HuH-7.5 (cell line): ENCODE measurements around the gene SRC.

ENCODE experiments used
- DNase-seq: peaks from one replicate; pipeline ENCODE4 v3.0.0; 2011; ENCODE audit warnings: low spot score

Gene SRC

GRCh38 chr20:37315021-37315451 lies 30.9 kb upstream of the SRC start:
- DNase-seq = no peak

DNA sequence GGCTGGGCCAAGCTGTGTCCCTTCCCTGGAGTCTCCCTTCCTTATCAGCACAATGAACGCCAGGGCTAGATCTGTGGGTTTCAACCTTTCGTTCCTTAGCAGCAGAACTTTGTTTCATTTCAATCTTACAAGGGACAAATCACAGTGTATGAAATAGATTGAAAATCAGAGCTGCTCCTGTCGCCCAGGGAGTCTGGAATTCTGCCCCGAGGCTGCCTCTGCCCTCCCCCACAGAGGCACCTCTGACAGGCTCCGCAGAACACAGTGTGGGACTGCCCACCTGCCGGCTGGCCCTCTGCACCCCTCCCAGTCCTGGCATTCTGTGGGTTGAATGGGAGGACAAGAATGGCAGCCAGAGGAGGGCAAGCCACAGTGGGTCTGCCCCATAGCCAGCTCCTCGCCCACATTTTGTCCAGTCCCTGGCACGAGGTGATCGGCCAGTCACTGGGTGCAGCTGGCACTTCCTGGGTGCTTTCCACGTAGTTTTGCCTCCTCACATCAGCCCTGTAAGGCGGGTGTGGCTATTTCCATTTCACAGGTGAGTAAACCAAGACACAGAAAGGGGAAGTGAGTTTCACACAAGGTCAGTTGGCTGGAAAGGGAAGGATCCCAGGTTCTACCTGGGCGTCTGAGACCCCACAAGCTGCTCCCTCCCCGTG lies 30.4 kb upstream of the SRC start:
- no peak for DNase-seq

- no peak for DNase-seq
These were observed 29.7 kb upstream of the SRC start for GRCh38 chr20:37316116-37316774.

- no peak for DNase-seq
These were observed 29.2 kb upstream of the SRC start for GRCh38 chr20:37316775-37317170.

GRCh38 chr20:37317316-37317715 lies 28.6 kb upstream of the SRC start:
- no peak for DNase-seq

DNA sequence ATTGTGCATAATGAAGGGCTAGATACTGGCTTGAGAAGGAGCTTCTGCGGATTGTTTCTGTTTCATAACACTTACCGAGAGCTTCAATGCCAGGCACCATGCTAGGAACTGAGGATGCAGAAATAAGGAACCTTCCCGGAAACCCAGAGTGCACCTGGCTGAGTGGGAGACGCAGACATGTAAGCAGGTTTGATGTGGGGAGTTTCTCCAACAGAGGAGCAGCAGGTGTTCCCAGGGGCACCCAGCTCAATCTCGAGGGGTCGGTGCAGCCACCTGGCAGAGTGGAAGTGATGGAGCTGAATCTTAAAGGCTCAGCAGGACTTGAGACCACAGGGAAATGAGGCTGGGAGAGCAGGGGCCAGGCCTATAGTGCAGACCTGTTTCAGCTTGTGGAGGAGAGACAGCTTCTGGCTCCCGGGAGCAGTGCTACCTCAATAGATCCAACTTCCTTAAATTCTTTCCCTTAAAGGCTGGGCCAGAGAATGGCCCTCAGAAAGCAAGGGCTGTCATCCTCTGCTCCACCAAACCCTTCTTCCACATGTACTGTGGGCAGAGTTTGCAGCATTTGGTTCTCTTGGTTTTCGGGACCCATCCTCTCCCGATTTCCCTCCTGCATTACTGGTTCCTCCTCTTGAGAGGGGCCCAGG lies 27.8 kb upstream of the SRC start:
- DNase-seq = no peak

DNA sequence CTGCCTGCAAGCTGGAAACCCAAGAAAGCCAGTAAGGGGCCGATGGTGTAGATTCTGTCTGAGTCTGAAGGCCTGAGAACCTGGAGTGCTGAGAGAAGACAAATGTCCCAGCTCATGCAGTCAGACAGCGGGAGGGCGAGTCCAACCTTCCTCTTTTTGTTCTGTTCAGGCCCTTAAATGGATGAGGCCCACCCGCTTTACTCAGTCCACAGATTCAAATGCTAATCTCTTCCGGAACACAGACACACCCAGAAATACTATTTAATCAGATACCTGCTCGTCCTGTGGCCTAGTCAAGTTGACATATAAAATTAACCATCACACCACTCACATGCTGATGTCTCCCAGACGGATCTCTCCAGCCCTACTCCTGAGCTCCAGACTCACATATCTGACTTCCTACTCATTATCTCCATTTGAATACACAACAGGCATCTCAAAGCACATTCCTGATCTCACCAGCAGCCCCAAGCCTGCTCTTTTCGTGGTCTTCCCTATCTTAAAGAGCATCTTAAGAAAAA lies 26.7 kb upstream of the SRC start:
- DNase-seq = no peak

- no peak for DNase-seq
These were observed 22.0 kb upstream of the SRC start for GRCh38 chr20:37323985-37324384.

- DNase-seq = no peak
These were observed 20.7 kb upstream of the SRC start for GRCh38 chr20:37325206-37325605.

GRCh38 chr20:37326666-37327065 lies 19.3 kb upstream of the SRC start:
- no peak for DNase-seq

GRCh38 chr20:37327748-37328147 lies 18.2 kb upstream of the SRC start:
- no peak for DNase-seq

- DNase-seq = no peak
These were observed 17.6 kb upstream of the SRC start for GRCh38 chr20:37328149-37328945.

GRCh38 chr20:37329481-37330165 lies 16.3 kb upstream of the SRC start:
- DNase-seq = no peak

DNA sequence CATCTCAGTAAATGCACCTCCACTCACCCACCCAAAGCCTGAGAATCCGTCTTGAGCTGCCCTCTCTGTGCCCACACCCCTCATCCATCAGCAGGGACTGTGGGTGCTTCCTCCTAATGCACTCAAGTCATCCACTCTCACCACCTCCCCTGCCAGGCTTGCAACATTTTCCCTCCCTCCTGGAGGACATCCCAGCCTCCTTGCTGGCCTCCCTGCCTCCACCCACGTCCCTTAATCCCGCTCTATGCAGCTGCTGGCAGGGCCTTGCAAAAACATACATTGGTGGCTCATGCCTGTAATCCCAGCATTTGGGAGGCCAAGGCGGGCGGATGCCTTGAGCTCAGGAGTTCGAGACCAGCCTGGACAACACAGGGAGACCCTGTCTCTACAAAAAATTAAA lies 15.6 kb upstream of the SRC start:
- no peak for DNase-seq

- no peak for DNase-seq
These were observed 14.7 kb upstream of the SRC start for GRCh38 chr20:37331060-37331857.

DNA sequence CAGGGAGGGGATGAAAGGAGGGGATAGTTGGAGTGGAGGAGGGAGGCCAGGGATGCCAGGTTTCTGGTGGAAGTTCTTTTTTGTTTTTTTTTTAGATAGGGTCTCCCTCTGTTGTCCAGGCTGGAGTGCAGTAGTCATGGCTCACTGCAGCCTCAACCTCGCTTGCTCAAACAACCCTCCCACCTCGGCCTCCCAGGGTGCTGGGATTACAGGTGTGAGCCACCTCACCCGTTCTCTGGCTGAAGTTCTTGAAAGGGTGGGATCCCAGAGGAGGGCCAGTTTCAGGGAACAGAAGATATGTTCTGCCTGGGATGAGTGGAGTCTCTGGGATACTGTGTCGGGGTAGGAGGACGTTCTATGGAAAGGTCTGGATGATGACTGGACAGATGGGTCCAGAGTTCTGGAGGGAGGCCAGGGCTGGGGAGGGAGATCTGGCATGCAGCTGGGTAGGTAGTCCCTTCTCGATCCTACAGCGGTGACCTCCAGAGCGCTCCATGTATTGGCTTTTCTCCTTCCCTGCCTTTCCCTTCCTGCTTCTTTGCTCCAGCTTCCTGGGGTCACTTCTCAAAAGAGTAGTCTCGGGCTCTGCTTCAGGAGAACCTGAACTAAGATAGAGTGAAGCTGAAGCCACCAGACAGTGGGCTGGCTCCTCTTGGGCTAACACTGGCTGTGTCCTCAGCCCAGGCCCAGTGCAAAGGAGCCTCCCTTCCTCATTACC lies 12.7 kb upstream of the SRC start:
- no peak for DNase-seq

DNA sequence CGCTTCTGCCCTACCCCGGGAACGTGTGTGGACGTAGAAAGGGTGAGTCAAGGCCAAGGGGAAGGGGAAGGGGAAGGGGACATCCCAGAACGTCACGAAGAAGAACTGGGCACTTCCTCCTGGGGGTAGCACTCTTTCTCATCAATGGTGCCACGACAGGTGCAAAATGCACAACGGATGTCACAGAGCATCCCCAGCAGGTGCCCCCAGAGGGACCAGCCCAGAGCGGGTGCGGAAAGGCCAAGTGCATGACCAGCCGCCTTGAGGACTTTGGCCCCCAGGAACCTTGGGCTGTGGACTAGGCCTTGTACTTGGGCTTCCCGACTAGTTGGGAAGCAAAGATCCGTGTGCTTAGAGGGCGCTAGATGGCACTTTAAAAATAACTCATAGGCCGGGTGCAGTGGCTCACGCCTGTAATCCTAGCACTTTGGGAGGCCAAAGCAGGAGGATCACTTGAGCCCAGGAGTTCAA lies 12.1 kb upstream of the SRC start:
- no peak for DNase-seq

- DNase-seq = no peak
These were observed 11.5 kb upstream of the SRC start for GRCh38 chr20:37334450-37334849.

DNA sequence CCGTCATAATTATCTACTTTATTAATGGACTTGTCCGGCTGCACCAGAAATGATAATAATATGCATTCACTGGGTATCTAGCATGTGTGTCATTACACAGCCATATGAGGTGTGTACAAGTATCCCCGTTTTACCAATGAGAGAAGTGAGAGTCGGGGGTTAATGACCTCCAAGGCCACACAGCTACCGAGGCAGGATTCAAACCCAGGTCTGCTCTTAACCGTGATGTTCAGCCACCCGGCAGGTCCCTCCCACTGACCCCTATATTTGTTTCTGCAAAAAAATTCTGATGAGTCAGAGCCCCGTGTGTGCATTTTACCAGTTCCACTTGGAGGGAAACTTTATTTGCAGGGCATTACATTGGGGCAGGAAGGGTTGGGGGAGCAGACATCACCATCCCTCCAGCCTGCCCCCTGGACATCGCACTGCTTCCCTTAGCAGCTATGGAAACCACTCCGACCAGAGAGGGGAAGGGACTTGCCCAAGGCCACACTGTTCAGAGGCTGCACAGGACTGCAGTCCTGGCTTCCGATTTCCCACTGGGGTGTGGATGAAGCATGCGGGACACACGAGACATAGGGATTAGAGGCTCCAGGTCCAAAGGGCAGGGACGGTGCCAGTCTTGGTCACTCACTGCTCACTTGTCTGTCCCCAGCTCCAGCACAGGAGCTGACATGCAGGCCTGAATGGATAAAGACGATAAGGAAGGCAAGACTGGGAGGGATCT lies 10.1 kb upstream of the SRC start:
- no peak for DNase-seq
